GM21786 (cell line): ENCODE results near the gene XAGE5.
"Not testable (repeated sequence)": the region's sequence is repeated elsewhere in the genome, so short reads cannot be mapped to it uniquely, and the experiment has no call there.

Source experiments
- ATAC-seq: cut with Tn5 transposase; IDR thresholded peaks from one replicate; pipeline ENCODE4 v1.9.1; 2021; ENCODE audit not compliant: unreplicated experiment

The XAGE5 gene, protein sequence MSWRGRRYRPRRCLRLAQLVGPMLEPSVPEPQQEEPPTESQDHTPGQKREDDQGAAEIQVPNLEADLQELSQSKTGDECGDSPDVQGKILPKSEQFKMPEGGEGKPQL

DNA sequence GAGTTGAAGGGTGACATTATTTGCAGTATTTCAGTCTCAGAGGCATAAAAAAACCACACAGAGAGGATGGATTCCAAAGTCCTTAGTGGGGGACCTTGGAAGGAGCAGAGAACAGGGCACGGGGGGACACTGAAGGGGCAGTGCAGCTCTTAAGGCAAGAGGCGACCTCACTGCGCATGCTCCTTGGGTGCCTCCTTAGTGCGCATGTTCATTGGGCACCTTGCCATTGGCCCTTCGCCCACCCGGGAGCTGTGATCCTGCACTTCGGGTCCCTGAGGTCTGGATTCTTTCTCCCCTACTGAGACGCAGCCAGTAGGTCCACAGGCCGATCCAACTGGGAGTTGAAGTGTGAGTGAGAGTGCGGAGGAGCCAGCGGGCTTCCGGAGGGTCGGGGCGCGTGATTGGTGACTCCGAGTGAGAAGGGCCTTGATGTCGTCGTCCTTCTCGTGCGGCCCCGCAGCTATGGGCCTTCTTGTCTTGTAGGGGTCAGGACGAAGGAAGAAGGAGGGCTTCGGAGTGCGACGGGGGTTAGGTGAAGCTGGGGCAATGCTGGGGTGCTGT lies at the start of gene XAGE5:
XAGE5 (plus strand) TSS at position 223 of the 561 bp plus-strand sequence. CDS start 1,280 bp downstream, outside the sequence.
- ATAC-seq: no peak

DNA sequence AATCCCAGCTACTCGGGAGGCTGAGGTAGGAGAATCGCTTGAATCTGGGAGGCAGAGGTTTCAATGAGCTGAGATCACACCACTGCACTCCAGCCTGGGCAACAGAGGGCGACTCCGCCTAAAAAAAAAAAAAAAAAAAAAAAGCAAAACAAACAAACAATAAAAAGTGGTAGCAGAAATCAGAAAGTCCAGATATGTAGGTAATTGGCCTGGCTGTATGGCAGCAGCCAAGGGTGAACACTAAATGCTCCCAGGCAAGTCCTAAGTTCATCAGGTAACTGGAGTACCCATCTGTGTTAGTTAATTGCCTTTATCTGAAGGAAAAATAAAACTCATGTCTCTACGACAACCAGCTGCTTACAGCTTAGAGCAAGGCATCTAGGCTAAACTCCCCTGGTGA lies 45.1 kb upstream of the XAGE5 start:
- ATAC-seq: not testable (repeated sequence)

DNA sequence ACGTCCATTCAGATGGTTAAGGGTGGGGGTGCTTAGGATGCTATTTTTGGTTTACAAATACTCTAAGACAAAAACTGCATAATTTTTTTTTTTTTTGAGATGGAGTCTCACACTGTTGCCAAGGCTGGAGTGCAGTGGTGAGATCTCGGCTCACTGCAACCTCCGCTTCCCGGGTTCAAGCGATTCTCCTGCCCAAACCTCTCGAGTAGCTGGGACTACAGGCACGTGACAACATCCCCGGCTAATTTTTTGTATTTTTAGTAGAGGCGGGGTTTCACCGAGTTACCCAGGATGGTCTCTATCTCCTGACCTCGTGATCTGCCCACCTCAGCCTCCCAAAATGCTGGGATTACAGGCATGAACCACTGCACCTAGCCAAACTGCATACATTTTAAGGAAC lies 37.6 kb upstream of the XAGE5 start:
- ATAC-seq: not testable (repeated sequence)

DNA sequence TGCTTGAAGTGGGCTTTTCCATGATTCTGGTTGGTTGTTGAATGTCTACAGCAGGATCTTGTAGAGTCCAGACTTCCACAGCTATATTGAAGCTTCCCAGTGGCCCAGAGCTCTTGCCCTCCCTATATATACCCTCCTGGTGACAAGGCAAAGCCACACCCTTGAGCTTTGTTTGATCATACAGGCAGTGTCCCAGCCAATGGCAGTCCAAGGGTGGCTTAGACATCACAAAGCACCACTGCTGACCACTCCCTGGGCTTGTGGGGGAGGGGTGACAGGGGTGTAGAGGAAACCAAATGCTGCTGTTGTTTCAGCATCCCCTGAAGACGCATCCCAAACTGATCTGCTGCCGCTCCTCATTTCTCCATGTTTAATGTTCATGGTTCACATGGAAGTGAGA lies 13.8 kb upstream of the XAGE5 start, which contains the start of gene SPANXN5:
SPANXN5 (minus strand) TSS at position 101 of the 400 bp plus-strand sequence; CDS start at position 22, 79 bp downstream.
- ATAC-seq: not testable (repeated sequence)

DNA sequence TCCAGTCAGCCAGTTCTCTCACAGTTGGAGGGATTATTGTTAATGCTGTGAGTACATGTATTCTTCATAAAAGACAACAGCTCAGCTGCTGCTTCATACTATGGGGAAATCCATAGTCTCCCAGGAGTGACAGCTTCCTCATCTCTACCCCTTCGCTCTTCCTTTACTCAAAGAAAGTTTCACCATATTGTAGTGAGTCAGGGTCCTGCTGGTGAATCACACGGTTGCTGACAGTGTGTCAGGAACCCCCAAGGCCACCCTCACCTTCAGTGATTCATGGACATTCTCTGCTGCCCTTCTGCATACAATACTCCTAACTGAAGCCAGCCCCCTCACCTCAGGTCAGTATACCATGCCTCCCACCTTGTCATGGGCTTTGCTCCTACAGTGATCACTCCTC lies 6.2 kb upstream of the XAGE5 start:
- not testable (repeated sequence) for ATAC-seq

DNA sequence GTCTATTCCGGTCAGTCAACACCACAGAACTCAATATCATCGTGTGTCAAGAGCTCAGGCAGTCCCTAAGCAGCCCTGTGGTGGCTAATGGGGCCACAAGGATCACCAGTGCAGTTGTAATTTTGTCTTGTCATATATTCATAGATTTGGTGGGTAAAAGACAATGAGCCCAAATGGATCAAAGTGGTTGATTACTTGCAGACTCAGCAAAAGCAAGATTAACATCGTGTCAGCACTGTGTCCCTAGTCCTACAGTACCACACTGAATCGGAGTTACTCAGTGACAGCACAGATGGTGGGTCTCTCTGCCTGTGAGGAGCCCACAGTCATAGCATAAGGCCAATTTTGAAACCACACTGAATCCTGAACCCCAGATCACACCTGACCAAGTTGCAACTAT lies 8.7 kb downstream of the XAGE5 start:
- no peak for ATAC-seq

DNA sequence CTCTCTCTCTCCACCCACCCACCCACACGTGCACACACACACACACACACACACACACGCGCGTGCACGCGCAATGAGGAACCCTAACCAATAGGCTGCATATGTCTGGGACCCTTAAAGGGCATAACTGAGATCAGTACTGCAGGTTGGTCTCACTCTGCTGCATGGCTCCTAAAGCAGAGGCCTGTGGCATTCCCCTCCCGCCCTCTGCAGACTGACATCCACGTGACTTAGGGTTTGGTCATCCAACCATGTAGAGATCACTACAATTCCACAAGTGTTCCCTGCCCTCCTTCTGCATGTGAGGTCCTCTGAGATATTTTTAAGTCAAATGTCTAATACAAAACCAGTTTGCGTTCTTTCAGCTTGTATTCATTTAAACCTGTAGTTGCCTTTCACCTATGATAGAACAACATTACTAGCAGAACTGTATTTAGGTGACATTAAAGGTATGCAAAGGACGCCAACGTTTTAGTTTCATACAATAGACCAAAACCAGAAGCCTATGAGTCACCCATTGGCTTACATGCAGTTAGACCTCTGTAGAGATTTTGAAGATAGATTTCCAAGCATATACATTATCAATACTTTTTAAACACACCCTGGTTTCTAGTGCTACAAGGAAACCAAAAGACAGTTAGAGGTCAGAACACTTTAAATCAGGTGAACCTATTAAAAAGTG lies 10.1 kb downstream of the XAGE5 start:
- no peak for ATAC-seq

DNA sequence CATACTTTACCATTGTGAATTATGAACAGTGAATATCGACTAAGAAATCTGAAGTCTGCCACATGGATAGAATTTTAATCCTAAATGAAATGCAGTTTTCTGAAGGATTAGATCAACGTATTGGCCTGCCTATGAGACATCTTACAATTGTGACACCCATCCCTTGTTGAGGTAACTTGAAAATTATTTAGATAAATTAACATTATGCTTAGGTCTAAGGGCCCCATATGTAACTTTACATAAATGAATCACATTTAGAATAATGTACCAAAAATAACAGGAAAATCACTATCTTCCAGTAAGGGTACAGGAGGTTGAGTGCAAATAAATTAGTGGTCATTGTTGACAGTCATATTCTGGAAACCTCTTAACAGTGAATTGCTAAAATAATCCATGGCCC lies 13.5 kb downstream of the XAGE5 start:
- no peak for ATAC-seq

DNA sequence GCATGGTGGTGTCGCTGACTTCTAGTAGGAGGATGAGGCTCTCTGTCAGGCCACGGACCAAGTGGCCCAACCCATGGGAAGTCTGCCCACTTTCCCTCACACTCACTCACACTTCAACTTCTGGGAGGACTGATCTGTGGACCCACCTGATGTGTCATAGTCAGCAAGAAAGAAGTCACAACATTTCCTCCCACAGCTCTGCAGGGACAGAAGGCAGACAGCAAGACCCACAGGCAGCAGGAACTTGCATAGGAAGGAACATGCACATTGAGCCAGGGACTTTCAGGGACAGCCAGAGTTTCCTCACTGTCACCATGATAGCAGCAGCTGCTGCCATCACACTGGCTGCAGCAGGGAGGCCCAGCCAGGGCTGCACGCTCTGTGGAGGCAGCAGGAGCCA lies 19.5 kb downstream of the XAGE5 start:
- ATAC-seq: no peak

DNA sequence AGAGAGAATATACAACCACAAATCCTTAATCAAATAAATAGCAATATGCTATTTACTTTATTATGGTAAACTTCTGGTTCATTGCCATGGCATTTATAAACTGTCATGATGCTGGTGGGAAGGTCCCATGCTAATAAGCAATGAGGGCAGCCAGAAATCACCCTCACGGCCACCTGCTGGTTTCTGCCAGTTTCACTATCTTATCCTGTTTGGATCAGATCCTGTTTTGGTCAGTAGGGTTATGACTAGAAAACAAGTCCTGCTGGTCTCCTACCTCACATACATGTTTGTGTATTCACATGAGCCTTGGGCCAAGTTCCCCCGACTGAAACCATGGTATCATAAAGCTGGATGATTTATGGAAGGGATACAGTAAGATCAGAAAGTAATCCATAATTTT lies 28.1 kb downstream of the XAGE5 start:
- no peak for ATAC-seq

DNA sequence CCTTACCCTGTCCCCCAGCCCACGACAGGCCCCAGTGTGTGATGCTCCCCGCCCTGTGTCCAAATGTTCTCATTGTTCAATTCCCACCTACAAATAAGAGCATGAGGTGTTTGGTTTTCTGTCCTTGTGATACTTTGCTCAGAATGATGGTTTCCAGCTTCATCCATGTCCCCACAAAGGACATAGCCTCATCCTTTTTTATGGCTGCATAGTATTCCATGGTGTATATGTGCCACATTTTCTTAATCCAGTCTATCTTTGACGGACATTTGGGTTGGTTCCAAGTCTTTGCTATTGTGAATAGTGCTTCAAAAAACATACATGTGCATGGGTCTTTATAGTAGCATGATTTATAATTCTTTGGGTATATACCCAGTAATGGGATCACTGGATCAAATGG lies 32.5 kb downstream of the XAGE5 start:
- ATAC-seq: not testable (repeated sequence)

DNA sequence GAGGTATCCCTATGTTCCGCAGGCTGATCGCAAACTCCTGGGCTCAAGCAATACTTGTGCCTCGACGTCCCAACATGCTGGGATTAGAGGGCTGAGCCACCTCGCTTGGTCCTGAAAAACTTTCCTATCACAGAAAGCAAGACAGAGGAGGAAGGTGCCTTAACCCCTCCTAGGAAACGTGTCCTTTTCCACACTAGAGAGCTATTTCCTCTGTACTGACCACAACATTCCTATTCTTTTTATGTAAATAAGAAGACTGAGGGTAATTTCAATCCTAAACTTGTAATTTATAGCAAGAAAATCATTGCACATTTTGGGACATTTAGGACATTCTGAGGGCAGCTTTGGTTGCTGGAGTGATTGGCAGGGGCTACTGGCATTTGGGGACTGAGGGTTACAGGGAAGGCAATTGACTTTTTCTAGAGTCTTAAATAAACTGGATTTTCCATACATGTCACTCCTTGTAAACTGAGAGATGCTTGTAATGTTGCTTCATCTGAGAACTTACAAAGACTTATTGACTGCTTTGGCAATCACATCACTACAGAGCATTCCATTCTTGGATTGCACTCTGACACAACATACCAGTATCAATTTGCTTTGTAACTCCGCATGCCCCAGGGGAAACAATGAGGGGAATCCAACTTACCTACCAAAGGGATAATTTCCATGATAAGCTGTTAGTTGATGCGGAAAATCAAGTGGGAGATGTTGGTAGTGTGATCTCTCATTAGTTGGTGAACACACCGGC lies 41.2 kb downstream of the XAGE5 start:
- no peak for ATAC-seq

DNA sequence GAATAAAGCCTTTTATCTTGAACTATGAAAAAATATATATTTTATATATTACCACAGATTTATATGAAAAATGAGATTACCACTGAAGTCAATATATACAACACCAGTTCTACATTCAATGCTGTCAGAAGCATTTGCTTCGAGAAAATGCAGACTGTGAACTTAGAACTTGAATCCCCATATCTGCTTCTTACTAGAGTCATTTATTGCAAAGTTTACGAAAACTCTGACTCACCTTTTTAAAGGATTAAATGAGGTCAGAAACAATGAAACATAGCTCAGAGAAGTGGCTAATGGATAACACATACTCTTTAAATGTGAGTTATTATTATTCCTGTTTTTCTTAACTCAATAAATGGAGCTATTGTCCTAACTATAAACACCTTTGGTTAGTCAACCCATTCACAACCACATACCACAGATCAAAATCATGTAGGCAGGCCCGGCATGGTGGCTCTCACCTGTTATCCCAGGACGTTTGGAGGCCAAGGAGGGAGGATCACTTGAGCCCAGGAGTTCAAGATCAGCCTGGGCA lies 46.0 kb downstream of the XAGE5 start:
- ATAC-seq: not testable (repeated sequence)

DNA sequence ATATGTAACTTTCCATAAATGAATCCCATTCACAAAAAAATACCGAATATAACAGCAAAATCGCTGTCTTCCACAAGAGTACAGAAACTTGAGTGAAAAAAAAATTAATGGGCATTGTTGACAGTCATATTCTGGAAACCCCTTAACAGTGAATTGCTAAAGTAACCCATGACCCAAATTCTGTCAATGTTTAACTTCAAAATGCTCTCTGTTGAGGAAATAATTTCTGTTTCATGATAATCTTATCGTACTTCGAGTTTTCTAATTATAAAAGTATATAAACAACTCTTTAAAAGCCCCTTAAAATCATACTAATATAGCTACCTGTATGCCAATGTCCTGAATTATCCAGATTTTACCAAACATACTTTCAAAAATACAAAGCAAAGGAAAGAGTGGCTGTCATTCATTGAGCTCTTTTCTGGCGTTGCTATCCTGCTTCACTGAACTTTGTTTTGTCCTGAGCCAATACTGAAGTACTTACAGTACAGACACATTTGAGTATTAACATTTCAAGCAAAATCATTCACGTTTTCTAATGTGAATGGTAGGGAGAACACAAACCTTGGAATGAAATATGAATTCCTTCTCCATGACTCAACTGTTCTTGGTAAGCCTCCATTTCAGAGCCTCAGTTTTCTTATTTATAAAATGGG lies 54.4 kb downstream of the XAGE5 start:
- ATAC-seq: no peak
